Mesothelial cell of epicardium (in vitro differentiated cells): ENCODE data around the gene MGAT5. TPM values are rescaled to one million over a fixed set of nuclear protein-coding genes. Genes with fewer than 3 reads are reported as not detected.

Experiments used
- DNase-seq, 2 experiments: peaks; one replicate each; pipeline ENCODE4 v3.0.0; 2021; ENCODE audit warnings: low spot score in 2 of 2; ENCODE audit not compliant: unreplicated experiment in 2 of 2
- H3K27ac Mint-ChIP-seq: 2 replicates; pipeline ENCODE4 v1.8.0; 2021; ENCODE audit warnings: mixed read lengths
- H3K27me3 Mint-ChIP-seq: 2 replicates; pipeline ENCODE4 v1.8.0; 2021; ENCODE audit warnings: low read depth, mixed read lengths
- H3K36me3 Mint-ChIP-seq: 2 replicates; pipeline ENCODE4 v1.8.0; 2021; ENCODE audit warnings: mixed read lengths
- H3K4me1 Mint-ChIP-seq: 2 replicates; pipeline ENCODE4 v1.8.0; 2021; ENCODE audit warnings: mixed read lengths
- H3K4me3 Mint-ChIP-seq: 2 replicates; pipeline ENCODE4 v1.8.0; 2021; ENCODE audit warnings: mild to moderate bottlenecking, moderate library complexity, mixed read lengths
- H3K9me3 Mint-ChIP-seq: 2 replicates; pipeline ENCODE4 v1.8.0; 2021; ENCODE audit warnings: mixed read lengths
- CTCF ChIP-seq: fragments of 200-600 bp; sonication (generic); IDR thresholded peaks from one replicate; pipeline ENCODE4 v1.5.0; 2021; ENCODE audit warnings: antibody characterized with exemption; ENCODE audit not compliant: unreplicated experiment
- total RNA-seq: library from RNA; stranded (reverse); gene quantifications from 3 replicates; pipeline ENCODE4 v1.2.1, GENCODE V29; 2021

Gene MGAT5
- total RNA-seq, 1 donor from 2014 or later = 41.1 TPM

GRCh38 chr2:134208825-134209224, 45.0 kb upstream of the MGAT5 start:
- Mint-ChIP-seq H3K36me3 (no peaks in the 10 kb centered on the region), H3K27ac (no peak overlapping the region), H3K9me3 (no peaks in the 10 kb centered on the region), H3K4me1 (no peaks in the 10 kb centered on the region), H3K4me3 (no peak overlapping the region), H3K27me3 (no peaks in the 10 kb centered on the region)
- DNase-seq = no peak
- no peak for TF ChIP-seq CTCF

- no peak for TF ChIP-seq CTCF
- Mint-ChIP-seq H3K27me3 (no peaks in the 10 kb centered on the region), H3K27ac (no peak overlapping the region), H3K4me3 (no peak overlapping the region), H3K36me3 (peaks cover 8% of the 10 kb centered on the region), H3K4me1 (peaks cover 12% of the 10 kb centered on the region), H3K9me3 (peaks cover 10% of the 10 kb centered on the region)
- DNase-seq = no peak
Observed at GRCh38 chr2:134212746-134213145, 41.1 kb upstream of the MGAT5 start.

DNA sequence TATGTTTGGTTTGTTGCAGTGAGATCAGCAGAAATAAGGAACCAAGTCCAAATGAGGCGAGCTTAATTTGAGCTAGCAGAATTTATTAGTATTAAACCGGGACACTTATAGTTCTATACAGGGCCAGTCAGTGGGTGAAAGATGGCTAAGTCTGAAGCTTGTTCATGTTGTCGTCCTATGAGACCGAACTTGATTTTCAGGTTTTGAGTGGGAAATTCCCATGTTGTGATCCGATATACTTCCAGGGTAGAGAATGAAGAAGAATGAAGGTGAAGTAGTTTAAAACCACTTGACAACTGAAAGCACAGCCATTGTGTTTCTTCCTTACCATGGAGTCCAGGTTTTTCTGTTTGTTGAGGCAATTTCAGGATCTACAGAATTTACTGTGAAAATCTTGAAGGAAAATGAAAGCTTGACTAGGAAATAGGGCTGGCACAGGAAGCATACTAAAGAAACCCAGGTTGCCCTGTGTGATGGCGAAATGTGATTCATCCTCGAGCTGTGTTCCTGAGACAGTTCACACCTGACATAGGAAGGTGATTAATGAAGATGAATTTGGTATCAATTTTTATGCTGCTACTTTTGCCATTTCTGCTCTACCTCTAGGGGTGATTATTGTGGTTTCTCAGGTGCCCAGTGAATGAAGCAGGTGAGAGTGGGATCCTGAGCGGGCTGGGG, 37.6 kb upstream of the MGAT5 start:
- Mint-ChIP-seq H3K4me1 (peaks cover 25% of the 10 kb centered on the region), H3K27ac (peak overlapping the region; percentile 4), H3K4me3 (no peak overlapping the region), H3K9me3 (peaks cover 10% of the 10 kb centered on the region), H3K27me3 (no peaks in the 10 kb centered on the region), H3K36me3 (peaks cover 8% of the 10 kb centered on the region)
- no peak for DNase-seq
- no peak for TF ChIP-seq CTCF

DNA sequence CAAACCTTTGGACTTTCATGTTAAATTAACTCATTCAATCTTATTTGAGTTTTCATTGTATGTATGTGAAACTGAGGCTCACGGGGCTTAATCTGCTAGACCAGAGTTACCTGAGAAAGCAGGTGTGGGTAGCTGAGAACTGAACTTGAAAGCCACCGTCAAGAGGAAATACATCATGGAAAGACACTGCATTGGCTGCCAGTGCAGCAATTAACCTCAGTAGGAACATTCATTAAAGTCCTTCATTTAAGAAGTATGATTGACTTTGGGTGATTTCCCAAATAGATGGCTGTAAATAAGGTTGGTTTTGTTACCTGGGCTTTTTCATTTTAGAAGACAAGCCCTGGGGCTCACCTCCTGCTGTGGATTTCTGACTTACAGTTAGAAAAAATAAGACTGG, 36.5 kb upstream of the MGAT5 start:
- no peaks in the 10 kb centered on the region for H3K27me3 Mint-ChIP-seq
- peaks cover 8% of the 10 kb centered on the region for H3K36me3 Mint-ChIP-seq
- no peak overlapping the region for H3K27ac Mint-ChIP-seq
- no peak overlapping the region for H3K4me3 Mint-ChIP-seq
- TF ChIP-seq CTCF = no peak
- peaks cover 27% of the 10 kb centered on the region for H3K4me1 Mint-ChIP-seq
- peaks cover 10% of the 10 kb centered on the region for H3K9me3 Mint-ChIP-seq
- no peak for DNase-seq

DNA sequence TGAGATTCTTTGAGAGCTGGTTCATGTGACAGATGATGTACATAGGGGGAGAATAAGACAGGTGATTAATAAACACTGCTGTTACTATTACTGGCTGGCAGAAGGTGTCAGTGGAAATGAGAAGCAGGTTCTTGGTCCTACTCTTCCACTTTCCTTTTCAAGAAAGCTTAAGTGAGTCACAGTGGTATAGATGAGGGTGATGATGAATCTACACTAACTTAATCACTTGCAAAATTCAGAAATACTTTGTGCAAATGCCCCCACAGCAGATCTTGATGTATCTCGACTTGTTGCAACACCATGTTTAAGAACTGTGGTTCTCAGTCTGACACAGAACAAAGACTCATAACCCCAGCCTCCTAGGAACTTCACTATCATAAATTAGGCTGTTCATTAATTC, 35.9 kb upstream of the MGAT5 start:
- no peak overlapping the region for H3K4me3 Mint-ChIP-seq
- peaks cover 10% of the 10 kb centered on the region for H3K9me3 Mint-ChIP-seq
- TF ChIP-seq CTCF = no peak
- H3K4me1 Mint-ChIP-seq = peaks cover 27% of the 10 kb centered on the region
- H3K27ac Mint-ChIP-seq = no peak overlapping the region
- H3K36me3 Mint-ChIP-seq = peaks cover 8% of the 10 kb centered on the region
- no peak for DNase-seq
- H3K27me3 Mint-ChIP-seq = no peaks in the 10 kb centered on the region
